ENCODE measurements around the gene DUSP8.

The DUSP8 gene

GRCh38 chr11:1567721-1568100 lies 4.4 kb downstream of the DUSP8 start:
- Mint-ChIP-seq H3K4me3 (peak overlapping the region; percentile 50), H3K27ac (ENCODE audit: low read depth) (peak overlapping the region; percentile 92), H3K9me3 (no peaks in the 10 kb centered on the region), H3K4me1 (peaks cover 30% of the 10 kb centered on the region), H3K36me3 (ENCODE audit: insufficient read depth) (peaks cover 59% of the 10 kb centered on the region), H3K27me3 (no peaks in the 10 kb centered on the region)
- ATAC-seq (replicated peaks; ENCODE audit: extremely low read depth, poor library complexity, severe bottlenecking), result no peak
- DNase-seq (ENCODE audit: low spot score in 2 of 2), result no peak

- H3K4me1 Mint-ChIP-seq, result peaks cover 30% of the 10 kb centered on the region
- H3K27ac Mint-ChIP-seq (ENCODE audit: low read depth), result peak overlapping the region; percentile 92
- H3K9me3 Mint-ChIP-seq, result no peaks in the 10 kb centered on the region
- H3K27me3 Mint-ChIP-seq, result no peaks in the 10 kb centered on the region
- peaks cover 64% of the 10 kb centered on the region for H3K36me3 Mint-ChIP-seq (ENCODE audit: insufficient read depth)
- peak overlapping the region; percentile 50 for H3K4me3 Mint-ChIP-seq
- DNase-seq (ENCODE audit: low spot score in 2 of 2) (no peak), ATAC-seq (replicated peaks; ENCODE audit: extremely low read depth, poor library complexity, severe bottlenecking) (no peak)
Measured at GRCh38 chr11:1567052-1567720, 4.9 kb downstream of the DUSP8 start.

GRCh38 chr11:1566381-1567051 lies 5.6 kb downstream of the DUSP8 start:
- Mint-ChIP-seq H3K4me3 (peak overlapping the region; percentile 50), H3K27ac (ENCODE audit: low read depth) (peak overlapping the region; percentile 92), H3K36me3 (ENCODE audit: insufficient read depth) (peaks cover 68% of the 10 kb centered on the region), H3K4me1 (peaks cover 30% of the 10 kb centered on the region), H3K9me3 (no peaks in the 10 kb centered on the region), H3K27me3 (no peaks in the 10 kb centered on the region)
- no peak for DNase-seq (ENCODE audit: low spot score in 2 of 2)
- ATAC-seq (replicated peaks; ENCODE audit: extremely low read depth, poor library complexity, severe bottlenecking), result no peak

- H3K9me3 Mint-ChIP-seq, result no peaks in the 10 kb centered on the region
- peak overlapping the region; percentile 50 for H3K4me3 Mint-ChIP-seq
- no peak for DNase-seq (ENCODE audit: low spot score in 2 of 2)
- H3K4me1 Mint-ChIP-seq, result peaks cover 30% of the 10 kb centered on the region
- H3K27me3 Mint-ChIP-seq, result no peaks in the 10 kb centered on the region
- peak overlapping the region; percentile 92 for H3K27ac Mint-ChIP-seq (ENCODE audit: low read depth)
- H3K36me3 Mint-ChIP-seq (ENCODE audit: insufficient read depth), result peaks cover 67% of the 10 kb centered on the region
- ATAC-seq (replicated peaks; ENCODE audit: extremely low read depth, poor library complexity, severe bottlenecking), result no peak
Measured at GRCh38 chr11:1565904-1566247, 6.2 kb downstream of the DUSP8 start.

GRCh38 chr11:1565173-1565903 lies 6.7 kb downstream of the DUSP8 start:
- ATAC-seq (replicated peaks; ENCODE audit: extremely low read depth, poor library complexity, severe bottlenecking) (no peak), DNase-seq (ENCODE audit: low spot score in 2 of 2) (no peak)
- Mint-ChIP-seq H3K4me3 (no peak overlapping the region), H3K27ac (ENCODE audit: low read depth) (peak overlapping the region; percentile 92), H3K36me3 (ENCODE audit: insufficient read depth) (peaks cover 66% of the 10 kb centered on the region), H3K27me3 (no peaks in the 10 kb centered on the region), H3K9me3 (no peaks in the 10 kb centered on the region), H3K4me1 (peaks cover 30% of the 10 kb centered on the region)

- Mint-ChIP-seq H3K9me3 (no peaks in the 10 kb centered on the region), H3K36me3 (ENCODE audit: insufficient read depth) (peaks cover 70% of the 10 kb centered on the region), H3K4me3 (no peak overlapping the region), H3K4me1 (peaks cover 28% of the 10 kb centered on the region), H3K27ac (ENCODE audit: low read depth) (peak overlapping the region; percentile 92), H3K27me3 (no peaks in the 10 kb centered on the region)
- DNase-seq (ENCODE audit: low spot score in 2 of 2) (no peak), ATAC-seq (replicated peaks; ENCODE audit: extremely low read depth, poor library complexity, severe bottlenecking) (no peak)
Measured at GRCh38 chr11:1564535-1565172, 7.4 kb downstream of the DUSP8 start.

- Mint-ChIP-seq H3K4me1 (peaks cover 21% of the 10 kb centered on the region), H3K9me3 (no peaks in the 10 kb centered on the region), H3K4me3 (no peak overlapping the region), H3K36me3 (ENCODE audit: insufficient read depth) (peaks cover 65% of the 10 kb centered on the region), H3K27me3 (no peaks in the 10 kb centered on the region), H3K27ac (ENCODE audit: low read depth) (peak overlapping the region; percentile 38)
- no peak for DNase-seq (ENCODE audit: low spot score in 2 of 2)
- no peak for ATAC-seq (replicated peaks; ENCODE audit: extremely low read depth, poor library complexity, severe bottlenecking)
Measured at GRCh38 chr11:1563697-1564534, 8.2 kb downstream of the DUSP8 start.

GRCh38 chr11:1563149-1563638 lies 8.9 kb downstream of the DUSP8 start:
- no peak overlapping the region for H3K4me3 Mint-ChIP-seq
- no peaks in the 10 kb centered on the region for H3K9me3 Mint-ChIP-seq
- H3K27ac Mint-ChIP-seq (ENCODE audit: low read depth), result peak overlapping the region; percentile 38
- peaks cover 14% of the 10 kb centered on the region for H3K4me1 Mint-ChIP-seq
- H3K36me3 Mint-ChIP-seq (ENCODE audit: insufficient read depth), result peaks cover 61% of the 10 kb centered on the region
- no peaks in the 10 kb centered on the region for H3K27me3 Mint-ChIP-seq
- DNase-seq (ENCODE audit: low spot score in 2 of 2), result no peak
- no peak for ATAC-seq (replicated peaks; ENCODE audit: extremely low read depth, poor library complexity, severe bottlenecking)

GRCh38 chr11:1562469-1563148 lies 9.5 kb downstream of the DUSP8 start:
- Mint-ChIP-seq H3K4me3 (no peak overlapping the region), H3K9me3 (no peaks in the 10 kb centered on the region), H3K27me3 (no peaks in the 10 kb centered on the region), H3K36me3 (ENCODE audit: insufficient read depth) (peaks cover 64% of the 10 kb centered on the region), H3K27ac (ENCODE audit: low read depth) (peak overlapping the region; percentile 38), H3K4me1 (peaks cover 8% of the 10 kb centered on the region)
- DNase-seq (ENCODE audit: low spot score in 2 of 2), result no peak
- no peak for ATAC-seq (replicated peaks; ENCODE audit: extremely low read depth, poor library complexity, severe bottlenecking)

- H3K27me3 Mint-ChIP-seq, result no peaks in the 10 kb centered on the region
- H3K4me1 Mint-ChIP-seq, result peaks cover 2% of the 10 kb centered on the region
- peaks cover 63% of the 10 kb centered on the region for H3K36me3 Mint-ChIP-seq (ENCODE audit: insufficient read depth)
Measured at GRCh38 chr11:1561955-1562354, 10.1 kb downstream of the DUSP8 start.

GRCh38 chr11:1561266-1561665 lies 10.8 kb downstream of the DUSP8 start:
- Mint-ChIP-seq H3K4me3 (no peak overlapping the region), H3K36me3 (ENCODE audit: insufficient read depth) (peaks cover 57% of the 10 kb centered on the region), H3K4me1 (no peaks in the 10 kb centered on the region), H3K27me3 (no peaks in the 10 kb centered on the region), H3K27ac (ENCODE audit: low read depth) (no peak overlapping the region), H3K9me3 (no peaks in the 10 kb centered on the region)
- ATAC-seq (replicated peaks; ENCODE audit: extremely low read depth, poor library complexity, severe bottlenecking), result no peak
- no peak for DNase-seq (ENCODE audit: low spot score in 2 of 2)

More at GRCh38 chr11:1561955-1562354, 10.1 kb downstream of the DUSP8 start:
- ATAC-seq (replicated peaks; ENCODE audit: extremely low read depth, poor library complexity, severe bottlenecking) (no peak), DNase-seq (ENCODE audit: low spot score in 2 of 2) (no peak)
- Mint-ChIP-seq H3K9me3 (no peaks in the 10 kb centered on the region), H3K27ac (ENCODE audit: low read depth) (no peak overlapping the region), H3K4me3 (no peak overlapping the region)

Data from central memory CD8-positive, alpha-beta T cell (primary cell).